8988T (cell line): ENCODE data around the gene PRC1.

Experiments used
- DNase-seq: peaks from one replicate; pipeline ENCODE4 v3.0.0; 2011

Gene PRC1

DNA sequence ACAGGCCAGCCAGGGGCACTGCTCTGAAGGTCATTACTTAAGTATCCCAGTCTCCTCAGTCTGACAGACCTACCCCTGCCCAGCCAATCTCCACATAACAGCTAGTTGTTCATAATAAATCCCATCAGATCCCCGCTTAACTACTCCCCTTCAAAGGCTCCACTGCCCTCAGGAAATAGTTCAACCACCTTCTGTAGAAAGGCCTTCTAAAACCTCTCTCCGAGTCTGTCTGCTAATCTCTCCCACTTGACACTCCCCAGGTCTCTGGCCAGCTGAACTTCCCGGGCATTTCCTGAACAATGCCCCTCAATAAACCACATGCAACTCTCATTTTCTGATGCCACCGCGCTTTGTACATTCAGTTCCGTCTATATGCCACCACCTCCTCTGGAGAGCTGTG is 6.0 kb downstream of the PRC1 start:
- no peak for DNase-seq

DNA sequence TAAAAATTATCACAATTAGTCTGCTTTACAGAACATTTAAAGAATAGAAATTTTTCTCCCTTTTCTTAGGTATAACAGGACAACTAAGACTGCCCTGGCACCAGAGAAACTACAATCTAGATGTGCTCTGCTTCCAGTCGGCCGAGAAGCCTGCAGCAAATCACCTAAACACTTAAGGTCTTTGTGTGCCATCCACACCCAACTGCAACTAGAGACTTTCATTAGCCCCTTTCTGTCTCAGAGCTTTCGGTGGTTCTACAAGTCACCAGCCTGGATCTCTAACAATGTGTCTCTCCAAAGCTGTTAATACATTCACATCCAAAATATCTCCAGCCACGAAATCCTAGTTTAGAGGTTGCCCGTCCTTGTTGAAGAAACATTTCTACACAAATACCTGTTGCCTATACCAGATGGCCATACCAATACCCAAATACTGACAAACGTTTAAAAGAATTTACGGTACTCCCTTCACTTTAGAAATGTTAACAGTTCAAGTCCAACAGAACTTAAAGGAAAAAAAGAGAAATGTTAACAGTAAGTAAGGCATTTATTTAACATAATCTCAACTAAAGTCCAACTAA is 6.7 kb downstream of the PRC1 start:
- no peak for DNase-seq

- no peak for DNase-seq
Observed at GRCh38 chr15:90986790-90987507, 7.4 kb downstream of the PRC1 start.

- no peak for DNase-seq
Observed at GRCh38 chr15:90982135-90982534, 12.2 kb downstream of the PRC1 start.

- no peak for DNase-seq
Observed at GRCh38 chr15:90981681-90982080, 12.7 kb downstream of the PRC1 start.

- no peak for DNase-seq
Observed at GRCh38 chr15:90979582-90979981, 14.8 kb downstream of the PRC1 start.

- no peak for DNase-seq
Observed at GRCh38 chr15:90974216-90974615, 20.1 kb downstream of the PRC1 start.

GRCh38 chr15:90972133-90972532 is 22.2 kb downstream of the PRC1 start:
- no peak for DNase-seq

- DNase-seq = no peak
Observed at GRCh38 chr15:90970274-90970673, 24.1 kb downstream of the PRC1 start.

DNA sequence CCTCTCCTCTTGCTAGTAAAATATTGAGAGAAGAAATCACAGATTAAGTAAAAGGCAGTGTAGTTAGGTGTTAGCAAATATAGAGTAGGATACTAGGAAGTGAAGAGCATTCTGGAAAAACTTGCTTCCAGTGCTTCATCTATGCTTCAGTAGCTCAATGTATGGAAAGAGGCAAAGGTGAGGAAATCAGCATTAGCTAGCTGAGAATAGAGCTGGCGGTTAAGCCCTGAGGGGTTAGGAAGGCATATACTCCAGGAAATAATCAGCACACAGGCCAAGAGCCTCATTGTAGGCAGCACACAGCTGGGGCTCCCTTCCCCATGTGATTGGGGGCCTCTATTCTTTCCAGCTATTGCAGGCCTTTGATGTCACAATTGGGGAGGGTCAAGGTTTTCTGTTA is 25.9 kb downstream of the PRC1 start:
- DNase-seq = no peak

GRCh38 chr15:90967206-90967605 is 27.1 kb downstream of the PRC1 start:
- no peak for DNase-seq

DNA sequence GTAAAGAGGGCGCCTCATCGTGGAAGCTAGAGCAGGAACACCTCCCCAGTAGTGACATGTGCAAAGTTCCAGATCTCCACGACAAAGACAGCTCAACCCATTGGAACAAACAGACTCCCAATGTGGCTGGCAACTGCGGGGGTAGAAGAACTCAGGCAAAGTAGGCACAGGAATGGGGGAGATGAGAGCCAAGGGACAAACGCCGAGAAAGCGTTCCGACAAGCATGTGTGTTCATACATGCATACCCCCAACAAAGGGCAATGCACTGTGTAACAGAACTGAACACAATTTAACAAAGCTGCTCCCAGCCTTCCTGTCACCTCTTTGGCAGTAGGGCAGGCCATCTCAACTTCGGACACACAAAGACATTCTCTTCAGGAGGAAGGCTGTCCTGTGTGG is 28.1 kb downstream of the PRC1 start:
- DNase-seq = no peak

DNA sequence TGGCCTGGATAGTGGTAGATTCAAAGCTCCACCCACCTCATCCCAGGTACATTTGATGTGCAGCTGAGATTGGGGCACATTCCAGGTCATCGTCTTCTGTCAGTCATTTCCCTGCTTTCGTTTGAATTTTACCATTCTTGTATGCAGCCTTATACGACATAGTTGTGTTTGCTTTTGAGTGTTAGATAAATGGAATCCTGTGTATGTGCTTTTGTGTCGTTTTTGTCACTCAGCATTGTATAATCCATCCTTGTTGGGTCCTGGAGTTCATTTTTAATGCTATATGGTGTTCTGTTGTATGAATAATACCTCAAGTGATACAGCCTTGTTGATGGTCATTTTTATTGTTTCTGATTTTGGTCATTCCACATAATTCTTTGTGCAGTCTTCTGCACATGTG is 32.3 kb downstream of the PRC1 start:
- DNase-seq = no peak

DNA sequence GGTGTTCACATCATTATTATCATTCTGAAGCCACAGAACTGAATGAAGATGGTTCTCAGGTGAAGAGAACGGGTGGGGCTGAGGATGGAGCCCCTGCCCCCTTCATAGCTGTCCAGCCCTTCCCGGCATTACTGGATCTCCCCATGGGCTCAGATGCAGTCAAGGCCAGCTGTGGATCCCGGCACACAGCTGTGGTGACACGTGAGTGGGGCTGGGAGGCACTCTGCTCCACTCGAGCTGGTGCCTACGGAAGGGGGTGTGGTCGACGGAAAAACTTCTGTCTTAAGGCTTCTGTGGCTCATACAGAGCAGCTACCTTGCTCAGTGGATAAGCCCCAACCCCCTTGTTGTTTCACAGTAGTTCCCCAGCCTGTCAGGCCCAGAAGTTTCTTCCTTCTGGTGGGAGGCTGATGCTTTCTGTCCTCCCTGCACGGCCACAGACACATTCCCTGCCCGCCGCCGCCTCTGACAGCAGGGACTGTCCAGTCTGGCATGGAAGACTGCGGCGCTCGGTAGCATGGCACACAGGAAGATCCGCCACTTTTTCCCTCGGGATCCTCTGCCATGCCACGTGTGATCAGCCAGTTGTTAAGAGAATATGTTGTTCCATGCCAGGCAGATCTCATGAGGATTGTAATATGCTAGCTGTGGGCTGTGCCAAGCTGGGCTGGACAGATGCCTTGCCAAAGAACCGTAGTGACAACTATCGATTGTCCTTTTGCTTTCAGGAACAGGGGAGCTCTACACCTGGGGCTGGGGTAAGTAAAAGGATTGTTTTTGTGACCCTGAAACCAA is 33.8 kb downstream of the PRC1 start:
- no peak for DNase-seq

DNA sequence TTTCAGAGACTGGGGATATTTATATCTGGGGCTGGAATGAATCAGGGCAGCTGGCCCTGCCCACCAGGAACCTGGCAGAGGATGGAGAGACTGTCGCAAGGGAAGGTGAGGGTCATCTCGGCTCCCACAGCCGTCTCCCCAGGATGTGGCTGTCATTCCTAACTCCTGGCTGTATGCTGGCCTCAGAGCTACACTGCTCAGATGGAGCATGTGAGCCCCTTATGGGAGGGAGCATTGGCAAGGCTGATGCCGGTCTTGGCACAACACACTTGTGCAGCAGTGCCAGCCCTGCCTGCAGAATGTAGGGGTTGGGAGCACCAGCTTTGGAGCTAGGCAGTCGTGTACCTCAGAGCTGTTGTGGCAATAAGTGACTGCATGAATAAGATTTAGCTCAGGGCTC is 34.4 kb downstream of the PRC1 start:
- no peak for DNase-seq

GRCh38 chr15:90959028-90959595 is 35.2 kb downstream of the PRC1 start:
- no peak for DNase-seq

- no peak for DNase-seq
Observed at GRCh38 chr15:90957791-90958190, 36.5 kb downstream of the PRC1 start.

GRCh38 chr15:90957031-90957790 is 37.1 kb downstream of the PRC1 start:
- DNase-seq = no peak

DNA sequence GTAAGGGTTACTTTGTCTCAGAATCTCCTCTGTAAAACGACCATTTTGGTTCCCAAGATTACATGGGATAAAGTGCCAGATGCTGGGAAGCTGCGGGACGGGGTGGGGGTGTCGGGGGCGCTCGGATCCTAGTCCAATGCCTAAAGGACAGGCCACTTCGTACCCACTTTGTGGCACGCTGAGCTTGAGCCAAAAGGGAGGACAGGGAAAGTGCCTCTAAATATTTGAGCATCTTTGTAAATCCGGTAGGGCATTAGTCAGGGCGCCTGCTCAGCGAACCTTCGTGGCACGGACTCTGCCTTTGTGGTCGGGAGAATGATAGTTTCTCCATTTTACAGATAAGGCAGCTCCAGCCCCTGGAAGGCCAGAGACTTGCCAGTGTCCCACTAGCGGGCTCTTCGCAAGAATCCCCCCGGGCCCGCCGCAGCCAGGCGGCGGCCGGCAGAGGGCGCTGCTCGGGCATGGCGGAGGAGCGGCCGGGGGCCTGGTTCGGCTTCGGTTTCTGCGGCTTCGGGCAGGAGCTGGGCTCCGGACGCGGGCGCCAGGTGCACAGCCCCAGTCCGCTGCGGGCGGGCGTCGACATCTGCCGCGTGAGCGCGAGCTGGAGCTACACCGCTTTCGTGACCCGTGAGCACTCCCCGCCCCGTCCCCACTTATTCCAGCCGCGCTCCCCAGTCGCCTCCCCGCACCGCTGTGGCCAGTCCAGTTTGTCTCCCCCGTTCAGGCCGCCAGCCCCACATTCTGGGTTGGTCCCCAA is 37.9 kb downstream of the PRC1 start:
- DNase-seq = peak; percentile 82

DNA sequence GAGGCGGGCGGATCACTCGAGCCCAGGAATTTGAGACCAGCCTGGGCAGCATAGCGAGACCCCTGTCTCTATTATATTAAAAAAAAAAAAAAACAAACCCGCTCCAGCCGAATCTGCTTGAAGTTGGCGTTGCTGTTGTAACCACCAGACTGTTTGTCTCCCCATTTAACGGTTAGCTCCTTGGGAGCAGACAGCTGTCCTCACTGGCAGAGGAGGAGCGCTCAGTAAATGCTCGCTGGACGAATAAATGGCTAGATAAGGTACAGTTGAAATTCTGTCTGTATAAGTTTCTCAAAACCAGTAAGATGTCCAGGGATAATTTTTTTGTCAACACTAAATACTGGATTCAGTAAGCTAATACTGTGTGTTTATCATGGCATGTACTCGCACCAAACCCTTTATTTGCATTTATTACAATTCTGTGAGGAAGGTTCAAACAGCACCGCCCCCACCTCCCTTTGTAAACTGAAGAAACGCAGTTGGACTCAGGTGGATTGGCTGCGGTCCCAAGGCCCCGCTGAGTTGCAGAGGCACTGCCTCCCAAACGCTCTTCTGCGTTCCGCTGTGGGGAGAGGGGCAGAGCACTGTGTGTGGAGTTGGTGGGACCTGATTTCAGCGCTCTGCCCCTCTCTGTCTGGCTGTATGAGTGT is 38.6 kb downstream of the PRC1 start:
- DNase-seq = no peak

GRCh38 chr15:90954712-90955623 is 39.4 kb downstream of the PRC1 start, which contains the start of gene RCCD1:
Gene RCCD1, plus strand, starts transcription at chr15:90954884. Its CDS starts 1,851 bp downstream, at chr15:90956735.
- DNase-seq = peak; percentile 97
